Mesenchymal stem cell (in vitro differentiated cells and primary cell): ENCODE measurements around the gene CDPF1.

Experiments
- DNase-seq: peaks from one replicate; pipeline ENCODE4 v3.0.0-alpha.2; 2013
- H2AFZ ChIP-seq: one replicate; pipeline ENCODE4 v1.6.1; 2013; ENCODE audit warnings: low read depth, mild to moderate bottlenecking, control low read depth, inconsistent platforms, low read length, moderate library complexity
- H2AK5ac ChIP-seq: 2 replicates; pipeline ENCODE4 v1.6.1; 2013; ENCODE audit warnings: low read length, moderate library complexity, mild to moderate bottlenecking, inconsistent platforms; ENCODE audit not compliant: severe bottlenecking
- H2BK120ac ChIP-seq: one replicate; pipeline ENCODE4 v1.6.1; 2013; ENCODE audit warnings: low read depth, mild to moderate bottlenecking, inconsistent platforms, low read length, moderate library complexity
- H2BK12ac ChIP-seq, 2 experiments: one replicate each; pipeline ENCODE4 v1.6.1; 2013; ENCODE audit warnings: inconsistent platforms in 2 of 2, low read length in 2 of 2, mild to moderate bottlenecking in 2 of 2, moderate library complexity in 2 of 2, control low read depth in 1 of 2
- H2BK15ac ChIP-seq: one replicate; pipeline ENCODE4 v1.6.1; 2013; ENCODE audit warnings: mild to moderate bottlenecking, low read depth, inconsistent platforms; ENCODE audit not compliant: poor library complexity, severe bottlenecking
- H2BK5ac ChIP-seq: 2 replicates; pipeline ENCODE4 v1.6.1; 2013; ENCODE audit warnings: low read depth, mild to moderate bottlenecking, low read length, control low read depth, inconsistent platforms; ENCODE audit not compliant: poor library complexity, severe bottlenecking
- H3K14ac ChIP-seq, 2 experiments: one replicate each; pipeline ENCODE4 v1.6.1; 2013; ENCODE audit warnings: inconsistent platforms in 2 of 2, low read length in 2 of 2, control low read depth in 1 of 2, mild to moderate bottlenecking in 1 of 2, moderate library complexity in 1 of 2
- H3K18ac ChIP-seq, 2 experiments: one replicate each; pipeline ENCODE4 v1.6.1; 2013; ENCODE audit warnings: inconsistent platforms in 2 of 2, low read length in 2 of 2, control low read depth in 1 of 2, low read depth in 1 of 2, mild to moderate bottlenecking in 1 of 2
- H3K23ac ChIP-seq, 2 experiments: one replicate each; pipeline ENCODE4 v1.6.1; 2013; ENCODE audit warnings: inconsistent platforms in 2 of 2, low read length in 2 of 2, mild to moderate bottlenecking in 2 of 2, moderate library complexity in 2 of 2, control low read depth in 1 of 2
- H3K27ac ChIP-seq: 2 replicates; pipeline ENCODE4 v1.5.1; 2013; ENCODE audit warnings: mild to moderate bottlenecking, moderate library complexity, low read length, control low read depth, inconsistent platforms; ENCODE audit not compliant: poor library complexity, severe bottlenecking
- H3K27me3 ChIP-seq, 2 experiments: 2 replicates each; pipeline versions ENCODE4 v1.6.1 to v1.7.0; 2013; ENCODE audit warnings: low read length in 2 of 2, mild to moderate bottlenecking in 2 of 2, moderate library complexity in 2 of 2, control low read depth in 1 of 2, inconsistent platforms in 1 of 2; ENCODE audit not compliant: control insufficient read depth in 1 of 2, insufficient read depth in 1 of 2
- H3K36me3 ChIP-seq, 2 experiments: 2 replicates each; pipeline versions ENCODE4 v1.6.1 to v1.7.0; 2013; ENCODE audit warnings: low read length in 2 of 2, control low read depth in 1 of 2, inconsistent platforms in 1 of 2, low read depth in 1 of 2, mild to moderate bottlenecking in 1 of 2; ENCODE audit not compliant: insufficient read depth in 2 of 2, control insufficient read depth in 1 of 2
- H3K4ac ChIP-seq, 2 experiments: one replicate each; pipeline ENCODE4 v1.6.1; 2013; ENCODE audit warnings: inconsistent platforms in 2 of 2, low read length in 2 of 2, mild to moderate bottlenecking in 2 of 2, moderate library complexity in 2 of 2, control low read depth in 1 of 2, low read depth in 1 of 2
- H3K4me1 ChIP-seq: 2 replicates; pipeline ENCODE4 v1.6.1; 2013; ENCODE audit warnings: low read depth, low read length, control low read depth; ENCODE audit not compliant: control insufficient read depth, insufficient read depth
- H3K4me2 ChIP-seq: 2 replicates; pipeline ENCODE4 v1.6.1; 2013; ENCODE audit warnings: low read length, mild to moderate bottlenecking, inconsistent platforms; ENCODE audit not compliant: poor library complexity, severe bottlenecking
- H3K4me3 ChIP-seq, 2 experiments: 2 replicates each; pipeline versions ENCODE4 v1.5.1 to v1.7.0; 2013; ENCODE audit warnings: low read length in 2 of 2, mild to moderate bottlenecking in 2 of 2, control low read depth in 1 of 2, low read depth in 1 of 2; ENCODE audit not compliant: insufficient read depth in 1 of 2
- H3K79me1 ChIP-seq: replicated peaks from 2 replicates; pipeline ENCODE4 v1.6.1; 2013; ENCODE audit warnings: mild to moderate bottlenecking, control low read depth, low read length, inconsistent platforms; ENCODE audit not compliant: poor library complexity, severe bottlenecking
- H3K9ac ChIP-seq: 2 replicates; pipeline ENCODE4 v1.7.0; 2013; ENCODE audit warnings: mild to moderate bottlenecking, low read length, moderate library complexity
- H3K9me3 ChIP-seq: 2 replicates; pipeline ENCODE4 v1.7.0; 2013; ENCODE audit warnings: mild to moderate bottlenecking, low read length; ENCODE audit not compliant: control insufficient read depth
- H4K8ac ChIP-seq: one replicate; pipeline ENCODE4 v1.6.1; 2013; ENCODE audit warnings: inconsistent platforms, mild to moderate bottlenecking, low read length, moderate library complexity
- H4K91ac ChIP-seq: one replicate; pipeline ENCODE4 v1.6.1; 2013; ENCODE audit warnings: mild to moderate bottlenecking, low read length, inconsistent platforms
- WGBS: methylation state at CpG from one replicate; pipeline ENCODE4 v1.1.7; 2013; ENCODE audit warnings: mixed read lengths; 5-methylcytosine and 5-hydroxymethylcytosine counted together

Gene CDPF1

DNA sequence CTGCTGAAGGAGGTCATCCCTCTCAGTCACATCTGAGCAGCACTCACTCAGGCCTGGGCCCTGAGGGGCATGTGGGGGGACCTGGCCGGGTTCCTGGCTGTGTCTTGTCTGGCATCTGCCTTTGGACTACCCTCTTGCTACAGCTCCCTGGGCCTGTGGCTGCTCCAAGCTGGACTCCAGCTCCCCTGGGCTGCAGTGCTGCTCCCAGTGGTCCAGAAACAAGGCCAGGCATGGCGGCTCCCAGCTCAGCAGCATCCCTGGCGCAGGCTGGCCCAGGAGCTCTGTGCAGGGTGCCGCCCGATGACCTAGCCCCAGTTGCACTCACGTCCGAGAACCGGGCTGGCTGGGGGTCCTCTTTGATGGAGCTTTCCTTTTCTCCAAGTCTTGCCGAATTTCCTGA, 5.3 kb downstream of the CDPF1 start:
- no peak overlapping the region for H2BK120ac ChIP-seq
- no peak overlapping the region for H4K8ac ChIP-seq
- no peak overlapping the region for H4K91ac ChIP-seq
- no peak overlapping the region for H2AFZ ChIP-seq
- H3K4me1 ChIP-seq = peaks cover 9% of the 10 kb centered on the region
- H3K79me1 ChIP-seq = peaks cover 41% of the 10 kb centered on the region
- no peak overlapping the region for H2AK5ac ChIP-seq
- no peak overlapping the region for H2BK15ac ChIP-seq
- no peak overlapping the region for H3K4me2 ChIP-seq
- no peak overlapping the region for H3K4me3 ChIP-seq
- no peak overlapping the region for H3K23ac ChIP-seq
- H2BK12ac ChIP-seq = no peak overlapping the region
- no peak overlapping the region for H2BK5ac ChIP-seq
- no peak overlapping the region for H3K9ac ChIP-seq
- no peak overlapping the region for H3K18ac ChIP-seq
- no peak for DNase-seq
- WGBS = 97% methylated on average over 9 of the region's 9 CpGs
- H3K9me3 ChIP-seq = no peaks in the 10 kb centered on the region
- H3K36me3 ChIP-seq = peaks cover 45 to 46% of the 10 kb centered on the region in 2 experiments
- no peak overlapping the region for H3K14ac ChIP-seq
- no peaks in the 10 kb centered on the region for H3K27me3 ChIP-seq
- H3K4ac ChIP-seq = no peak overlapping the region
- no peak overlapping the region for H3K27ac ChIP-seq

DNA sequence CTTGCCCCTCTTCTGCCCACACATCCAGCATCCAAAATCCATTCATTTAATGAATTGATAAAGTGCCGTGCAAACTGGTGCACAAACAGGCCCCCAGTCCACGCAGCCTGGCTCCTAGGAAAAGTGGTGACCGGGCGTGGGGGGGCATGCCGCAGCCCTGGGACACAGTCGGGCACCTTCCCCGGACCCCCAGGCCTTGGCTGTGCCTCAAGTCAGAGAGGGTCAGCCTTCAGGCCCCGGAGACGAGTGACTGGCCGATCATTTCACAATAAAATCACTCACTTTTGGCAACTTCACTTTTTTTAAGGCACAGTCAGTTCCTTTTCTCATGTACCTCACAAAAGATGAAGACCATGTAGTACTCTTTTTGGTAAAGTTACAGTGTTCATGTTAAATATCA, 8.0 kb downstream of the CDPF1 start:
- no peak overlapping the region for H3K4me3 ChIP-seq
- no peak overlapping the region for H3K4ac ChIP-seq

GRCh38 chr22:46241396-46242007, 8.6 kb downstream of the CDPF1 start:
- DNase-seq = no peak
- no peaks in the 10 kb centered on the region for H3K9me3 ChIP-seq
- WGBS = 87% methylated on average over 3 of the region's 5 CpGs
- no peak overlapping the region for H2AFZ ChIP-seq
- no peak overlapping the region for H3K4ac ChIP-seq
- H3K4me2 ChIP-seq = no peak overlapping the region
- H2BK15ac ChIP-seq = no peak overlapping the region
- peaks cover 17% of the 10 kb centered on the region for H3K79me1 ChIP-seq
- peaks cover 44 to 68% of the 10 kb centered on the region in 2 experiments for H3K36me3 ChIP-seq
- no peak overlapping the region for H3K4me3 ChIP-seq
- H3K27ac ChIP-seq = no peak overlapping the region
- H3K4me1 ChIP-seq = peaks cover 2% of the 10 kb centered on the region
- H3K14ac ChIP-seq = no peak overlapping the region
- no peak overlapping the region for H2AK5ac ChIP-seq
- no peak overlapping the region for H4K8ac ChIP-seq
- no peaks in the 10 kb centered on the region for H3K27me3 ChIP-seq
- no peak overlapping the region for H2BK120ac ChIP-seq
- H3K23ac ChIP-seq = no peak overlapping the region
- H4K91ac ChIP-seq = no peak overlapping the region
- no peak overlapping the region for H3K9ac ChIP-seq
- H3K18ac ChIP-seq = no peak overlapping the region
- no peak overlapping the region for H2BK12ac ChIP-seq
- H2BK5ac ChIP-seq = no peak overlapping the region

More for the DNA sequence above, 8.0 kb downstream of the CDPF1 start:
- no peak overlapping the region for H3K18ac ChIP-seq
- H3K9me3 ChIP-seq = no peaks in the 10 kb centered on the region
- no peak overlapping the region for H2BK15ac ChIP-seq
- H3K79me1 ChIP-seq = peaks cover 23% of the 10 kb centered on the region
- H2BK5ac ChIP-seq = no peak overlapping the region
- no peak for DNase-seq
- peaks cover 50 to 67% of the 10 kb centered on the region in 2 experiments for H3K36me3 ChIP-seq
- no peak overlapping the region for H3K27ac ChIP-seq
- H3K4me1 ChIP-seq = peaks cover 2% of the 10 kb centered on the region
- no peak overlapping the region for H3K23ac ChIP-seq
- H3K14ac ChIP-seq = no peak overlapping the region
- WGBS = 95% methylated on average over 7 of the region's 10 CpGs
- no peak overlapping the region for H2BK120ac ChIP-seq
- H3K4me2 ChIP-seq = no peak overlapping the region
- H2AK5ac ChIP-seq = no peak overlapping the region
- no peak overlapping the region for H3K9ac ChIP-seq
- H2AFZ ChIP-seq = no peak overlapping the region
- H4K91ac ChIP-seq = no peak overlapping the region
- no peak overlapping the region for H2BK12ac ChIP-seq
- no peak overlapping the region for H4K8ac ChIP-seq
- H3K27me3 ChIP-seq = no peaks in the 10 kb centered on the region

DNA sequence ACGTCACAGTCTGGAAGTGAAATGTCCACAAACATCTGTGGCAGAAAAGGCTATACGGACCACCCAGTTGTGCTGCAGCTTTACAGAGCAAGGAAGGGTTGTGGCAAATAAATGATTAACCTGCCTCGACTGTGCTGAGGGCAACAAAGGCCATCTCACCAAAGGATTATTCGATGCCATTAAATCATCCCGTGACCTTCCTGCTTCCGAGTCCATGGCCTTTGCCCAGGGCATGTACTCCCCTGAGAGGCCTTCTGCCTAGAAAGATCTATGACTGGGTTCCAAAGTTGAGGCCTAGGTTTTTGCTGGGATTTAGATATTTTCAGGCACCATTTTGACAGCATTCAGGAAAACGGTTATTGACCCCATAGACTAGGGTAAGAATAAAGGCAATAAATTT, 9.2 kb downstream of the CDPF1 start:
- Histone ChIP-seq H3K79me1 (peaks cover 11% of the 10 kb centered on the region), H2BK5ac (no peak overlapping the region), H3K14ac (no peak overlapping the region), H2AFZ (no peak overlapping the region), H3K27me3 (no peaks in the 10 kb centered on the region), H3K23ac (no peak overlapping the region), H3K4me2 (no peak overlapping the region), H2BK12ac (no peak overlapping the region), H4K8ac (no peak overlapping the region), H3K36me3 (peaks cover 39 to 68% of the 10 kb centered on the region in 2 experiments), H3K18ac (no peak overlapping the region), H3K27ac (no peak overlapping the region), H4K91ac (no peak overlapping the region), H3K4me3 (no peak overlapping the region), H3K9ac (no peak overlapping the region), H3K9me3 (no peaks in the 10 kb centered on the region), H2AK5ac (no peak overlapping the region), H2BK15ac (no peak overlapping the region), H3K4ac (no peak overlapping the region), H2BK120ac (no peak overlapping the region), H3K4me1 (peaks cover 2% of the 10 kb centered on the region)
- WGBS = 94% methylated on average over 7 of the region's 7 CpGs
- no peak for DNase-seq
